Esophagus muscularis mucosa (tissue), 3 donors: ENCODE measurements around the gene PGAP1.

ENCODE experiments used
- CTCF ChIP-seq, 3 experiments: fragments of 200-600 bp in 2 of 3; fragments of 450-650 bp in 1 of 3; sonication (generic) in 2 of 3; IDR thresholded peaks; one replicate each; pipeline ENCODE4 v1.5.1; 2017 to 2019; ENCODE audit warnings: antibody characterized with exemption in 3 of 3, mild to moderate bottlenecking in 2 of 3, moderate library complexity in 1 of 3
- POLR2A ChIP-seq: fragments of 450-650 bp; IDR thresholded peaks from one replicate; pipeline ENCODE4 v1.6.1; 2017; ENCODE audit warnings: antibody characterized with exemption, moderate library complexity, mild to moderate bottlenecking, low read depth
- POLR2AphosphoS5 ChIP-seq, 2 donors: sonication (generic); formaldehyde crosslinking; IDR thresholded peaks; one replicate each; pipeline ENCODE4 v1.6.1; 2017; ENCODE audit warnings: antibody characterized with exemption in 2 of 2

GRCh38 chr2:196939371-196939770, 12.9 kb upstream of the PGAP1 start:
- TF ChIP-seq CTCF (IDR thresholded peaks at IDR 0.05) (no peak), POLR2AphosphoS5 (IDR thresholded peaks at IDR 0.05) (no peak), POLR2A (no peak)
